Tibial nerve (tissue), 4 donors: ENCODE measurements around the gene SOX5.

Experiments
- EP300 ChIP-seq, 2 donors: sonication (generic); formaldehyde crosslinking; IDR thresholded peaks; one replicate each; pipeline ENCODE4 v1.6.1; 2017; ENCODE audit warnings: antibody characterized with exemption in 2 of 2, mild to moderate bottlenecking in 1 of 2
- POLR2A ChIP-seq, 2 donors: fragments of 450-650 bp; IDR thresholded peaks; one replicate each; pipeline ENCODE4 v1.6.1; 2017; ENCODE audit warnings: antibody characterized with exemption in 2 of 2, mild to moderate bottlenecking in 2 of 2, moderate library complexity in 2 of 2
- TF ChIP-seq, protein P1 (sequence below), 5 experiments: fragments of 200-600 bp in 3 of 5; fragments of 450-650 bp in 2 of 5; sonication (generic) in 3 of 5; IDR thresholded peaks; one replicate each; pipeline ENCODE4 v1.5.1; 2016 to 2019; ENCODE audit warnings: antibody characterized with exemption in 5 of 5, mild to moderate bottlenecking in 3 of 5, moderate library complexity in 2 of 5

DNA sequence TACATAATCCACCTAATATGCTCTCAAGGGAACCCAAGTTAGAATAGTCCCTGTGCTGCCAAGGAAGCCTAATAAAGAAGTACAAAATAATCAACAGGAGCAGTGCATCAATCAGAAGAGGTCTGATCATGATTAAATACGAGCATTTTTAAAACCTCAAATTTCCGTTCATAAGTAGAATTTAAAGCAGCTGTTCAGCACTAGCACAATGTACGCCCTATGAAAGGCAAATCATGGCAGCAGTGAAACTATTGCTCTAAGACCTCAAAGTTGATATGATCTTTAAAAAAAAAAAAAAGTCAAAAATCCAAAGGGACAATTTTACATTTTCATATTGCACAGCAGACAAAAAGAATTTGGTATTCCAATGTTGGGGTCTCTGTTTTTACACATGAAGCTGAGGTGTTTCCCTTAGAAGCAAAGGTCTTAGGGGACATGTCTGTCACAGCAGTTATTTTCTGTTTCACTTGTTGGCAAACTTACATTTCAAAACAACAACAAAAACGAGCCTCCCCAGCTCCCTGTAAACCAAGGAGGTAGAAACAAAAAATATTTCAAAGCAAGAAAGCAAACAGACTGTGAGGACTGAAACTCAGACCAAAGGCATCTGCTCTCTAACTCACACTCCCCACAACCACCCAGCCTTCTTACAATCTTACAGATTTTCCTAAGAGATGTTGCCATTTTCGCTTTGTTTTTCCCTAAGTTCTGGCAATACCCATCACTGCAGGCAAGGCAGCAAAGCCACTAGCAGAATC, 28.2 kb downstream of the SOX5 start:
- TF ChIP-seq POLR2A (IDR thresholded peaks at IDR 0.05) (no peak), EP300 (IDR thresholded peaks at IDR 0.05) (no peak)
- TF ChIP-seq, protein P1, sequence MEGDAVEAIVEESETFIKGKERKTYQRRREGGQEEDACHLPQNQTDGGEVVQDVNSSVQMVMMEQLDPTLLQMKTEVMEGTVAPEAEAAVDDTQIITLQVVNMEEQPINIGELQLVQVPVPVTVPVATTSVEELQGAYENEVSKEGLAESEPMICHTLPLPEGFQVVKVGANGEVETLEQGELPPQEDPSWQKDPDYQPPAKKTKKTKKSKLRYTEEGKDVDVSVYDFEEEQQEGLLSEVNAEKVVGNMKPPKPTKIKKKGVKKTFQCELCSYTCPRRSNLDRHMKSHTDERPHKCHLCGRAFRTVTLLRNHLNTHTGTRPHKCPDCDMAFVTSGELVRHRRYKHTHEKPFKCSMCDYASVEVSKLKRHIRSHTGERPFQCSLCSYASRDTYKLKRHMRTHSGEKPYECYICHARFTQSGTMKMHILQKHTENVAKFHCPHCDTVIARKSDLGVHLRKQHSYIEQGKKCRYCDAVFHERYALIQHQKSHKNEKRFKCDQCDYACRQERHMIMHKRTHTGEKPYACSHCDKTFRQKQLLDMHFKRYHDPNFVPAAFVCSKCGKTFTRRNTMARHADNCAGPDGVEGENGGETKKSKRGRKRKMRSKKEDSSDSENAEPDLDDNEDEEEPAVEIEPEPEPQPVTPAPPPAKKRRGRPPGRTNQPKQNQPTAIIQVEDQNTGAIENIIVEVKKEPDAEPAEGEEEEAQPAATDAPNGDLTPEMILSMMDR (IDR thresholded peaks at IDR 0.05): no peak
